Osteoblast (primary cell): ENCODE results near the gene RBM20. TPM values are rescaled to one million over a fixed set of nuclear protein-coding genes. Genes with fewer than 3 reads are reported as not detected.
"Not testable (repeated sequence)": the region's sequence is repeated elsewhere in the genome, so short reads cannot be mapped to it uniquely, and the experiment has no call there.

Source experiments
- DNase-seq: peaks from one replicate; pipeline ENCODE4 v3.0.0; 2011; ENCODE audit warnings: low spot score, mixed read lengths; ENCODE audit not compliant: insufficient read length; ENCODE audit errors: missing footprints
- H2AFZ ChIP-seq: 2 replicates; pipeline ENCODE4 v1.6.0; 2011; ENCODE audit warnings: mild to moderate bottlenecking, low read length
- H3K27ac ChIP-seq: 2 replicates; pipeline ENCODE4 v1.5.1; 2011; ENCODE audit warnings: mild to moderate bottlenecking, low read depth, low read length, moderate library complexity
- H3K27me3 ChIP-seq: 2 replicates; pipeline ENCODE4 v1.6.0; 2012; ENCODE audit warnings: mild to moderate bottlenecking, control low read depth, inconsistent platforms, low read length, moderate library complexity; ENCODE audit not compliant: insufficient read depth
- H3K36me3 ChIP-seq: 2 replicates; pipeline ENCODE4 v1.5.1; 2011; ENCODE audit warnings: mild to moderate bottlenecking, low read length, control low read depth, moderate library complexity; ENCODE audit not compliant: insufficient read depth
- H3K4me1 ChIP-seq: 2 replicates; pipeline ENCODE4 v1.5.1; 2011; ENCODE audit warnings: mild to moderate bottlenecking, low read length, control low read depth, moderate library complexity; ENCODE audit not compliant: insufficient read depth
- H3K4me2 ChIP-seq: 2 replicates; pipeline ENCODE4 v1.6.0; 2011; ENCODE audit warnings: mild to moderate bottlenecking, low read length; ENCODE audit not compliant: insufficient read depth
- H3K4me3 ChIP-seq: fragments of 200-600 bp; sonication (generic); 3 replicates; pipeline ENCODE4 v1.5.1; 2012; ENCODE audit warnings: mild to moderate bottlenecking, low read length, inconsistent platforms; ENCODE audit not compliant: insufficient read depth
- H3K79me2 ChIP-seq: 2 replicates; pipeline ENCODE4 v1.6.0; 2012; ENCODE audit warnings: mild to moderate bottlenecking, low read length, control low read depth, inconsistent platforms; ENCODE audit not compliant: insufficient read depth
- H3K9me3 ChIP-seq: 2 replicates; pipeline ENCODE4 v1.5.1; 2011; ENCODE audit warnings: low read depth, low read length, control low read depth
- H4K20me1 ChIP-seq: 2 replicates; pipeline ENCODE4 v1.6.0; 2012; ENCODE audit warnings: mild to moderate bottlenecking, low read length, control low read depth; ENCODE audit not compliant: insufficient read depth
- CTCF ChIP-seq: IDR thresholded peaks from 2 replicates; pipeline ENCODE4 v1.5.1; 2011; ENCODE audit warnings: mild to moderate bottlenecking, low read depth, low read length, moderate library complexity; ENCODE audit errors: extremely low read depth
- total RNA-seq: library from RNA; depleted of rRNA; stranded (reverse); fragments of >200 nt; gene quantifications from 2 replicates; pipeline ENCODE4 v1.2.3, GENCODE V29; 2012

RBM20 gene
- total RNA-seq, 1 donor: not detected

DNA sequence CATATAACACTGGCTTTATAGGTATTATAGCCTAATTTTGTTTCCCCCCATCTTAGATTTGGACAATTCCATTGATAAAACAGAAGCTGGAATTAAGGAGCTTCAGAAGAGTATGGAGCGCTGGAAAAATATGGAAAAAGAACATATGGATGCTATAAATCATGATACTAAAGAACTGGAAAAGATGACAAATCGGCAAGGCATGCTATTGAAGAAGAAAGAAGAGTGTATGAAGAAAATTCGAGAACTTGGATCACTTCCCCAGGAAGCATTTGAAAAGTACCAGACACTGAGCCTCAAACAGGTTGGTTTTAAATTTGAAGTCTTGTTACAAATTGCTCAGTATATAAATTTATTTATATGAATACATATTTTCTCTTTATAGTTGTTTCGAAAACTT, 42.6 kb upstream of the RBM20 start:
- Histone ChIP-seq H3K27ac (no peak overlapping the region), H2AFZ (no peak overlapping the region), H4K20me1 (no peaks in the 10 kb centered on the region), H3K27me3 (no peaks in the 10 kb centered on the region), H3K4me3 (no peak overlapping the region), H3K36me3 (peaks cover 51% of the 10 kb centered on the region), H3K79me2 (no peaks in the 10 kb centered on the region), H3K4me1 (no peaks in the 10 kb centered on the region), H3K9me3 (no peaks in the 10 kb centered on the region), H3K4me2 (no peak overlapping the region)
- no peak for TF ChIP-seq CTCF
- no peak for DNase-seq

- no peak overlapping the region for H3K4me3 ChIP-seq
- no peaks in the 10 kb centered on the region for H4K20me1 ChIP-seq
- H3K9me3 ChIP-seq: no peaks in the 10 kb centered on the region
- no peak overlapping the region for H2AFZ ChIP-seq
- H3K36me3 ChIP-seq: peaks cover 18% of the 10 kb centered on the region
- no peak overlapping the region for H3K4me2 ChIP-seq
- H3K4me1 ChIP-seq: no peaks in the 10 kb centered on the region
- DNase-seq: peak; percentile 4
- no peaks in the 10 kb centered on the region for H3K79me2 ChIP-seq
- H3K27ac ChIP-seq: no peak overlapping the region
- H3K27me3 ChIP-seq: peaks cover 12% of the 10 kb centered on the region
- TF ChIP-seq CTCF: no peak
Measured at GRCh38 chr10:110608087-110608486, 36.0 kb upstream of the RBM20 start.

GRCh38 chr10:110609605-110610004, 34.5 kb upstream of the RBM20 start:
- Histone ChIP-seq H3K27ac (no peak overlapping the region), H3K4me1 (no peaks in the 10 kb centered on the region)

DNA sequence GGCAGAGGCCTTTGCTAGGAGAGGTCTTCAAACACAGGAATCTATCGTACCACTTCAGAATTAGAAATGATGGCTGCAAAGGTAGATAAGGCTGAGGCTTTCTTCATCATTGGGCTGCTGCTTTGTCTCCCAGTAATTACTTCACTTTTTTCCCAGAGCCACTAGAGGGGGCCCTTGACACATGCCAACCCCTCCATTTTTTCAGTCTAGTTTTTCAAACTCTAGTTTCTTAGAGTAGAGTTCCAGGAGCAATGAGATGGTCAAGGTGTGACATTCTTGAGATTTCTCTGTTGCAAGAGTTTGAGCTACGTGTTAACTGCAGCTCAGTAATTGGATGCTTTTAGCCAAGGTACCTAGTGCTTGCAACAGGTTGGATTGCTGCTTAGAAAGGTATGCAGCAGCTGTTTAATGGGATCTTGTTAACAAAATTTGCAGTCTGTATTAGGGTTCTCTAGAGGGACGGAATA, 33.8 kb upstream of the RBM20 start:
- Histone ChIP-seq H3K27me3 (peaks cover 12% of the 10 kb centered on the region), H3K4me2 (no peak overlapping the region), H3K27ac (no peak overlapping the region), H3K36me3 (peaks cover 6% of the 10 kb centered on the region), H4K20me1 (no peaks in the 10 kb centered on the region), H3K4me3 (no peak overlapping the region), H3K9me3 (no peaks in the 10 kb centered on the region), H2AFZ (no peak overlapping the region), H3K79me2 (no peaks in the 10 kb centered on the region), H3K4me1 (no peaks in the 10 kb centered on the region)
- peak; percentile 87 for DNase-seq
- TF ChIP-seq CTCF: peak; percentile 83

More at GRCh38 chr10:110609605-110610004, 34.5 kb upstream of the RBM20 start:
- Histone ChIP-seq H2AFZ (no peak overlapping the region), H3K79me2 (no peaks in the 10 kb centered on the region), H3K36me3 (peaks cover 11% of the 10 kb centered on the region), H3K9me3 (no peaks in the 10 kb centered on the region), H3K27me3 (peaks cover 12% of the 10 kb centered on the region), H4K20me1 (no peaks in the 10 kb centered on the region), H3K4me3 (no peak overlapping the region), H3K4me2 (no peak overlapping the region)
- DNase-seq: no peak
- no peak for TF ChIP-seq CTCF

DNA sequence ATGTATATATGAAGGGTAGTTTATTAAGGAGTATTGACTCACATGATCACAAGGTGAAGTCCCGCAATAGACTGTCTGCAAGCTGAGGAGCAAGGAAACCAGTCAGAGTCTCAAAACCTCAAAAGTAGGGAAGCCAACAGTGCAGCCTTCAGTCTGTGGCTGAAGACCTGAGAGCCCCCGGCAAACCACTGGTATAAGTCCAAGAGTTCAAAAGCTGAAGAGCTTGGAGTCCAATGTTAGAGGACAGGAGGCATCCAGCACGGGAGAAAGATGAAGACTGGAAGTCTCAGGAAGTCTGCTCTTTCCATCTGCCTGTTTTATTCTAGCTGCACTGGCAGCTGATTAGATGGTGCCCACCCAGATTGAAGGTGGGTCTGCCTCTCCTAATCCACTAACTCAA, 33.4 kb upstream of the RBM20 start:
- not testable (repeated sequence) for H3K4me3 ChIP-seq, H3K27ac ChIP-seq, H4K20me1 ChIP-seq, H3K9me3 ChIP-seq, H3K79me2 ChIP-seq, H2AFZ ChIP-seq, H3K36me3 ChIP-seq, H3K4me1 ChIP-seq, H3K4me2 ChIP-seq, DNase-seq
- peaks cover 12% of the 10 kb centered on the region for H3K27me3 ChIP-seq
